SK-N-SH treated with all-trans-retinoic acid at 6 μM for 48 hours (cell line): Measurements from ENCODE around the gene DPF3.

Source experiments
- ARNTL ChIP-seq: fragments of 450-650 bp; formaldehyde crosslinking; IDR thresholded peaks from 2 replicates; pipeline ENCODE4 v1.5.0; 2020; ENCODE audit warnings: low read depth, mild to moderate bottlenecking, moderate library complexity, borderline replicate concordance
- CSRNP3 ChIP-seq: fragments of 250-450 bp; sonication (Bioruptor Pico); IDR thresholded peaks from 2 replicates; pipeline ENCODE4 v1.5.1; 2021; ENCODE audit warnings: mild to moderate bottlenecking, moderate library complexity
- ESRRG ChIP-seq: fragments of 250-450 bp; sonication (Bioruptor Pico); IDR thresholded peaks from 2 replicates; pipeline ENCODE4 v1.6.1; 2021; ENCODE audit warnings: mild to moderate bottlenecking
- PATZ1 ChIP-seq: fragments of 250-450 bp; sonication (Bioruptor Pico); IDR thresholded peaks from 2 replicates; pipeline ENCODE4 v1.8.0; 2020; ENCODE audit warnings: mild to moderate bottlenecking, moderate library complexity, borderline replicate concordance
- PPARA ChIP-seq: fragments of 250-450 bp; sonication (Bioruptor Pico); IDR thresholded peaks from 2 replicates; pipeline ENCODE4 v1.5.0; 2020; ENCODE audit warnings: mild to moderate bottlenecking, borderline replicate concordance
- RARB ChIP-seq: fragments of 250-450 bp; sonication (Bioruptor Pico); IDR thresholded peaks from 2 replicates; pipeline ENCODE4 v1.8.0; 2021; ENCODE audit warnings: mild to moderate bottlenecking, moderate library complexity
- TCF4 ChIP-seq: fragments of 250-450 bp; sonication (Bioruptor Pico); IDR thresholded peaks from 2 replicates; pipeline ENCODE4 v1.8.0; 2021; ENCODE audit warnings: mild to moderate bottlenecking, moderate library complexity, borderline replicate concordance
- TOX ChIP-seq: fragments of 250-450 bp; sonication (Bioruptor Pico); IDR thresholded peaks from 2 replicates; pipeline ENCODE4 v1.8.0; 2021; ENCODE audit warnings: mild to moderate bottlenecking, moderate library complexity, borderline replicate concordance
- ZC3H10 ChIP-seq: fragments of 250-450 bp; sonication (Bioruptor Pico); IDR thresholded peaks from 2 replicates; pipeline ENCODE4 v1.5.1; 2021; ENCODE audit warnings: mild to moderate bottlenecking, moderate library complexity
- ZFP3 ChIP-seq: fragments of 250-450 bp; sonication (Bioruptor Pico); IDR thresholded peaks from 2 replicates; pipeline ENCODE4 v1.5.0; 2020; ENCODE audit warnings: mild to moderate bottlenecking, moderate library complexity
- ZNF565 ChIP-seq: fragments of 450-650 bp; formaldehyde crosslinking; conservative IDR thresholded peaks from 2 replicates; pipeline ENCODE4 v1.5.0; 2020; ENCODE audit warnings: low read depth, mild to moderate bottlenecking, moderate library complexity
- ZNF70 ChIP-seq: fragments of 450-650 bp; formaldehyde crosslinking; IDR thresholded peaks from 2 replicates; pipeline ENCODE4 v1.5.0; 2020; ENCODE audit warnings: mild to moderate bottlenecking, moderate library complexity
- TF ChIP-seq, protein P1 (sequence below): fragments of 250-450 bp; sonication (Bioruptor Pico); IDR thresholded peaks from 2 replicates; pipeline ENCODE4 v1.5.0; 2020; ENCODE audit warnings: mild to moderate bottlenecking, moderate library complexity

DNA sequence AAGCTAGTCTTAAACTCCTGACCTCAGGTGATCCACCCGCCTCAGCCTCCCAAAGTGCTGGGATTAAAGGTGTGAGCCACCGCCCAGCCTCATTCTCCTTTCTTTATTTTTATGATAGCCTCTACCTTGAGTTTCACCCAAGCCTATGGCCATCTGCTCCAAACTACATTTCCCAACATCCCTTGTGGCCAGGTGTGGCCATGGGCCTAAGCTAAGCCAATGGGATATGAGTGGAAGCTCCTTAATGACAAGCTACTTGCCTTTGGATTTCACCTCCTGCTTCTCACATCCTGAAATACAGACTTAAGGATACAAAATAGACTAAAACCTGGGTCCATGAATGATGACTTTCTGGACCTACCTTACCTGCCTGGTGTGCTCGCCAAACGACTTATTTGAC lies 46.2 kb downstream of the DPF3 start:
- TF ChIP-seq ESRRG (CRISPR knock-in tag) (no peak), TCF4 (CRISPR knock-in tag) (no peak), RARB (CRISPR knock-in tag) (no peak), PPARA (CRISPR knock-in tag) (no peak), ARNTL (CRISPR knock-in tag) (no peak), ZNF565 (CRISPR knock-in tag) (no peak), ZC3H10 (CRISPR knock-in tag) (no peak), PATZ1 (CRISPR knock-in tag) (no peak), ZNF70 (CRISPR knock-in tag) (no peak), CSRNP3 (CRISPR knock-in tag) (no peak), TOX (CRISPR knock-in tag) (no peak), ZFP3 (no peak)
- TF ChIP-seq, protein P1, sequence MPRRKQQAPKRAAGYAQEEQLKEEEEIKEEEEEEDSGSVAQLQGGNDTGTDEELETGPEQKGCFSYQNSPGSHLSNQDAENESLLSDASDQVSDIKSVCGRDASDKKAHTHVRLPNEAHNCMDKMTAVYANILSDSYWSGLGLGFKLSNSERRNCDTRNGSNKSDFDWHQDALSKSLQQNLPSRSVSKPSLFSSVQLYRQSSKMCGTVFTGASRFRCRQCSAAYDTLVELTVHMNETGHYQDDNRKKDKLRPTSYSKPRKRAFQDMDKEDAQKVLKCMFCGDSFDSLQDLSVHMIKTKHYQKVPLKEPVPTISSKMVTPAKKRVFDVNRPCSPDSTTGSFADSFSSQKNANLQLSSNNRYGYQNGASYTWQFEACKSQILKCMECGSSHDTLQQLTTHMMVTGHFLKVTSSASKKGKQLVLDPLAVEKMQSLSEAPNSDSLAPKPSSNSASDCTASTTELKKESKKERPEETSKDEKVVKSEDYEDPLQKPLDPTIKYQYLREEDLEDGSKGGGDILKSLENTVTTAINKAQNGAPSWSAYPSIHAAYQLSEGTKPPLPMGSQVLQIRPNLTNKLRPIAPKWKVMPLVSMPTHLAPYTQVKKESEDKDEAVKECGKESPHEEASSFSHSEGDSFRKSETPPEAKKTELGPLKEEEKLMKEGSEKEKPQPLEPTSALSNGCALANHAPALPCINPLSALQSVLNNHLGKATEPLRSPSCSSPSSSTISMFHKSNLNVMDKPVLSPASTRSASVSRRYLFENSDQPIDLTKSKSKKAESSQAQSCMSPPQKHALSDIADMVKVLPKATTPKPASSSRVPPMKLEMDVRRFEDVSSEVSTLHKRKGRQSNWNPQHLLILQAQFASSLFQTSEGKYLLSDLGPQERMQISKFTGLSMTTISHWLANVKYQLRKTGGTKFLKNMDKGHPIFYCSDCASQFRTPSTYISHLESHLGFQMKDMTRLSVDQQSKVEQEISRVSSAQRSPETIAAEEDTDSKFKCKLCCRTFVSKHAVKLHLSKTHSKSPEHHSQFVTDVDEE, result no peak
